Measurements from ENCODE around the gene DCAF6. TPM values are rescaled to one million over a fixed set of nuclear protein-coding genes. Genes with fewer than 3 reads are reported as not detected.

DCAF6 gene
- polyA plus RNA-seq, 1 donor: 85.3 TPM

- no peak for DNase-seq
Observed at GRCh38 chr1:167955915-167956314, 19.4 kb downstream of the DCAF6 start.

DNA sequence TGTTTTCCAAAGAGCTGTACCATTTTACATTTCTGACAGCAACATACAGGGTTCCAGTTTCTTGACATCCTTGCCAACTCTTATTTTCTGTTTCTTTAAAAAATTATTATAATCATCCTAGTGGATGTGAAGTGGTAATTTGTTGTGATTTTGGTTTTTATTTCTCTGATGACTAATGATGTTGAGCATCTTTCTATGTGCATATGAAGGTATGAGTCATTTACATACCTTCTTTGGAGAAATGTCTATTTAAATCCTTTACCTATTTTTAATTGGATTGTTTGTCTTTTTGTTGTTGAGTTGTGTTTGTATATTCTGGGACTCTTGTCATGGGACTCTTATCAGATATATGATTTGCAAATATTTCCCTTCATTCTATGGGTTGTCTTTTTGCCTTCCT, 21.2 kb downstream of the DCAF6 start:
- no peak for DNase-seq

- no peak for DNase-seq
Observed at GRCh38 chr1:167964646-167965045, 28.2 kb downstream of the DCAF6 start.

- DNase-seq: no peak
Observed at GRCh38 chr1:167966050-167966449, 29.6 kb downstream of the DCAF6 start.

DNA sequence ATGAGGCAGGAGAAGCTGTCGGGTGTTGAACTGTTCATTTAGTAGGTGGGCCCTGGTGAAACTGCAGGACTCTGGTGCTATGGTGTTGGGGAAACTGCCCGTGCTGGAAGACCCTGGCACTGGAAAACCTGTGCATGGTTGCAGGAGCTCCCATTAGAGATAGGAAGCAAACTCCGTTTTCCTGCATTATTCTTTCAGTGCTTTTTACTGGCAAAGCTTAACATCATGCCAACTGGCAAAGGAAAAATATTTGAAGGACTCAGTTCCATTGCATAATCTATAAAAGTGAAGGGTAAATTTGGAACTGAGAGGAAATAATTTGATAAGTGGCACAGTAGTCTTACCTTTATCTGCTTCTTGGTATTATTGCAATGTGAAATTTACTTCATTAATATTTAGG, 32.1 kb downstream of the DCAF6 start:
- no peak for DNase-seq

DNA sequence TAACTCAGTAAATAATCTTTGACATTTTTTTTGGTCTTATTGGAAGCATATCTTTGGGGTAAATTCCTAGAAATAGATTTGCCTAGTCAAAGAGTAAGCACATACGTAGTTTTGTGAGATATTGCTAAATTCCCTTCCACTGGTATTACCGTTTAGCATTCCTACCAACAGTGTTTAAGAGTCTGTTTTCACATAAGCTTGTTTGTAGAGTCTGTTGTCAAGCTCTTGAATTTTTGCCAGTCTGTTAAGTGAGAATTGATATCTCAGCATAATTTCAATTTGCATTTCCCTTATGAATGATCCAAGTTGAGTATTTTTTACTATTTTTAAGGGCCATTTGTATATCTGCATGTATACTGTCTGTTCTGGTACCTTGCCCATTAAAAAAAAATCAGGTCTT, 37.3 kb downstream of the DCAF6 start:
- DNase-seq: no peak

- DNase-seq: no peak
Observed at GRCh38 chr1:167974698-167975097, 38.2 kb downstream of the DCAF6 start.

DNA sequence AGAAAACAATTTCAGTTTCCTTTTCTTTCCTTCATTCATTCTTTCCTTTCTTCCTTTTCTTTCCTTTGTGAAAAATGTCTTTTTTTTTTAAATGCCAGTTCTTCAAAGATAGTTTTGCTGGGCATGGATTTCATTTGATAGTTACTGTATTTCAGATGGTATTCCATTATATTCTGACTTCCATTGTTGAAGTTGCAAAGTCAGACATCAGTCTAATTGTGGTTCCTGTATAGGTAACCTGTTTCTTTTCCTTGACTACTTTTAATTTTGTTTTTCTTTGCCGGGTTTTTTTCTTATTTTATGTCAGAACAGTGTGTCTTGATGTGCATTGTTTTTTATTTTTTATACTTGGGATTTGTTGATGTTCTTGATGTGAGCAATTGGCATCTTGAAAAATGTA, 40.8 kb downstream of the DCAF6 start:
- DNase-seq: no peak

DNA sequence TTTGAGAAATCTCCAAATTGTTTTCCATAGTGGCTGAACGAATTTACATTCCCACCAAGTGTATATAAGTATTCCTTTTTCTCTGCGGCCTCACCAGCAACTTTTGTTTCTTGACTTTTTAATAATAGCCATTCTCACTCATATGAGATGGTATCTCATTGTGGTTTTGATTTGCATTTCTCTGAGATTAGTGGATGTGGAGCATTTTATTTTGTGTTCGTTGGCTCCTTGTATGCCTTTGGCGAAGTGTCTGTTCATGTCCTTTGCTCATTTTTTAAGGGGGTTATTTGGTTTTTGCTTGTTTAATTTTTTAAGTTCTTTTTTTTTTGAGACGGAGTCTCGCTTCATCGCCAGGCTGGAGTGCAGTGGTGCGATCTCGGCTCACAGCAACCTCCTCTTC, 45.5 kb downstream of the DCAF6 start:
- DNase-seq: no peak

DNA sequence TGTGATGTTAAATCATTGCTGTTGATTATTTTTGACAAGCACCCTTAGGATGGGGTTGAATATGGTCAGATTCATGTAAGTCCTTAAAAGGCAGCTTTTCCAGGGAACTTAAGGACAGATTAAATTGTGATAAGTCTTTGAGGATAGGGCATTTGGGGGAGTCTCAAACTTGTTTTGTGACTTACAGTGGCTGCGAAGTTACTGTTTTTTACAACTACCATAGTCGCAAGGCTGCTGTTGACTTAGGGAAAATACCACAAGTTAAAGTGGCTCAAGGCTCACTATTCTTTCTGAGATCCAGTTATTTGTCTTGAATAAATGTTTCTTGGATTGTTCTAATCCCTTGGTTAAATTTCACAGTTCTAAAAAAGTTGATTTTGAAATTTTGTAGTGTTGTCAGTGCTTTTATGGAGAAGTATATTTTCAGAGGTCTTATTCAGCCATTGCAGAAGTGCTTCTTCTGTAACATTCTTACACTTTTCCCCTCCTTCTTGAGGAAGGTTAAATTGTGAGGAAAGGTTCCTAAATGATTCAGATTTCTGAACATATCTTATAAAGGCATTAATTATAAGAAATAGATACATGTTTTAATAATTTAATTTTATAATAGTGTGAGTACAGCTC, 47.4 kb downstream of the DCAF6 start:
- no peak for DNase-seq

GRCh38 chr1:167984886-167985489, 48.5 kb downstream of the DCAF6 start:
- no peak for DNase-seq

DNA sequence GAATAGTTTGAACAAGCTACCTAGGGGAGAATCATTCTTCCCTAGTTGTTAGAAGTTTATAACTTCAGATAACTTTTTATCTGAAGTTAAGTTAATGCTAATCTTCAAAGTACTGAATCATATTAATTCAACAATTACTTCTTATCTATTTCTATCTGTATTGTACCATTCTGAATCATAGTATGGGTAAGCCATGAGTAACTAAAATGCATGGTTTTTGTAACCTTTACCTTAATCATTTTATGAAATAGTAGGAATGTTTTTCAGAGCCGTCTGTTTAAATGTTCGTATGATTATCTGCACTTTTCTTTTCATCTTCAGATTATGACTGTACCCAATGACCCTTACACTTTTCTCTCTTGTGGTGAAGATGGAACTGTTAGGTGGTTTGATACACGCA, 50.7 kb downstream of the DCAF6 start:
- no peak for DNase-seq

DNA sequence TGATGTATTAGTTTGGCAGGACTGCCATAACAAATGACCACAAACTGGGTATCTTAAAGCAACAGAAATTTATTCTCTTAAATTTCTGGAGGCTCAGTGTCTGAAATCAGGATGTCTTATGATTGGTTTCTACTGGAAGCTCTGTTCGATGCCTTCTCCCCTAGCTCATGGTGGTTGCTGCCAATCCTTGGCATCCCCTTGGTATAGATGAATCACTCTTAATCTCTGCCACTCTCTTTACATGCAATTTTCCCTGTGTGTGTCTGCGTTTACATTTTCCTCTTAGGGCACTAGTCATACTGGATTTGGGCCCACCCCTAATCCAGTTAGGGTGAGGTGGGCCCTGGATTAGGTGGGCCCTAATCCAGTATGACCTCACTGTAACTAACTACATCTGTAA, 55.1 kb downstream of the DCAF6 start:
- DNase-seq: no peak

DNA sequence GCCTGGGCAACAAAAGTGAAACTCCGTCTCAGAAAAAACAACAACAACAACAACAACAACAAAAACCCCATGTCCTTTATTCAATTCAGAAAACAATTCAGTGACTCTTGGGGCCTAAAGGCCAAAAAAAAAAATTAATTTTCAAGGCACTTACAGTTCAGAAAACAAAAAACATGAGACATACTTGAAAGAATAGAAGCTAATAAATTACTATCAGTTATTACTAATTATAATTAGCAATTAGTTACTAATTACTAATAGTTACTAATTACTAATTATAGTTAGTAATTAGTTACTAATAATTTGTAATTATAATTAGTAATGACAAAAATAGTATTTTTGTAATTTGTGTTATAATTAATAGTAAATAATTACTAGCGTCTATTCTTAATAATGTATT, 57.2 kb downstream of the DCAF6 start:
- DNase-seq: no peak

DNA sequence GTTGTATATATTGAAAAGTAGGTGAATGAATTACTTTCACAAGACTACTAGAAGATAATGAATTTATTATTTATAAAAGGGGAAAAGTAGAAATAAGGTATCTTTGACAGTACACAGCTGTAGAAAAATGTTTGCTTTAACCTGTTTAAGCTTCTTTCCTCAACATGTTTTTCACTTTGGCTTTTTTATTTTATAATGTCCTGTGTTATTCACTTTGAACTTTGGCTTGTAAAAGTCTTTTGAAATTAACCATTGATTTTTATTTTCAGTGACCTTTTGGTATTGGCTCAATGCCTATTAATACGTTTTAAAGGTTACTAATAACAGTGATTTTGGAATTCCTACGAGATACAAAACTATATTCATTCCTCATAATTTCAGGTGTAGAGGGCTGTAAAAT, 58.1 kb downstream of the DCAF6 start:
- DNase-seq: no peak

- DNase-seq: no peak
Observed at GRCh38 chr1:167995038-167995437, 58.6 kb downstream of the DCAF6 start.

DNA sequence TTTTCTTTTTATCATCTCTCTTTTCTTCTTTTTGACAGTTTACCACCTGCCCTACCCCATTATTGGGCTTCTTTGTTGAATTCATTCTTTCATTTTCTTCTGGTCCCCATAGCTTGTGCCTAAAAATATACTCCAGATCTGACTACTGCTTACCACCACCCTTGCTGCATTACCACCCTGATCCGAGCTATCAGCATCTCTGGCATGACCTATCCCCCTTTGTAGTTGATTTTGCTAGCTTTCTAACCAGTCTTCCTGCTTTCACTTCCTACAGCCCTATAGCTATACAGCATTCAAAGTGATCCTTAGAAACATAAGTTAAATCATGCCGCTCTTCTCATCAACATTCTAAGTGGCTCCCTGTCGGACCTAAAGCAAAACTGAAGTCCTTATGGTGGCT, 59.8 kb downstream of the DCAF6 start:
- DNase-seq: no peak

GRCh38 chr1:167997037-167997575, 60.6 kb downstream of the DCAF6 start:
- DNase-seq: no peak

- no peak for DNase-seq
Observed at GRCh38 chr1:167999877-168000276, 63.4 kb downstream of the DCAF6 start.

GRCh38 chr1:168000656-168001055, 64.2 kb downstream of the DCAF6 start:
- no peak for DNase-seq

- no peak for DNase-seq
Observed at GRCh38 chr1:168001213-168001612, 64.7 kb downstream of the DCAF6 start.

GRCh38 chr1:168004531-168004930, 68.0 kb downstream of the DCAF6 start:
- DNase-seq: no peak

- no peak for DNase-seq
Observed at GRCh38 chr1:168005529-168005928, 69.0 kb downstream of the DCAF6 start.

- DNase-seq: no peak
Observed at GRCh38 chr1:168007691-168008090, 71.2 kb downstream of the DCAF6 start.

Measured in left kidney (tissue), 2 donors.